ENCODE data around the gene SLC6A17.

The SLC6A17 gene

DNA sequence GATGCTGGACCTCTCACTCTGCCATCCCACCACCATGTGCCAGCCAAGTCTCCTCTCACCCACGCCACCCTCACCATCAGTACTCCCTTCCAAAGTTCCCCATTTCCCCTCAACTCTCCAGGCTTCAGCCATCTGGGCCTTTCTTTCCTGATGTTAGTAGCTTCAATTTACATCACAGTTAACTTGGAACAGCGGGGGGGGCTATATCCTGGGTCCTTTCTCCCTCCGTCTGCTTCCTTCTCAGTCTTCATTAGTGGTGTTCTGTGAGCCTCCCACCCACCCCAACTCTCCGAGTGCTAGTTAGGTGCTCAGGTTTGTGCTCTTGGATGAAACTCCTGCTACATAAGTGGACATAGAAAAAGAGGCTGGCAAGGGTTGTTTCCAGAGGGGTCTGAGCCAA is 91.8 kb downstream of the SLC6A17 start:
- no peak for DNase-seq (ENCODE audit: low spot score)

DNA sequence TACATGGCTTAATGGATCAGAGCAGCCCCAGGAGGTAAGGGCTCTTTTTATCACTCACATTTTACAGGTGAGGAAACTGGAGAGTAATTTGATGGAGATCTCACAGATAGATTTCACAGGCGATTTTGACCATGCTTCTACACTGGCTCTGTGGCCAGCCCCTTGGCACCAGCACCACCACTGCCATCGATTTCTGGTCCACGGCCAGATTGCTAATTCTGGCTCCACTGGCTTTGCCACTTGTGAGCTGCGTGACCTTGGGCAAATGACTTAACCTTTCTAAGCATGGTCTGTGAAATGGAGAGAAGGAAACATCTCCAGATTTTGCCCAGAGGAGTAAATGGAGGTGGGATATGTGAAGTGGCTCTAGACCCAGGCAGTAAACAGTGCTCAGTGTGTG is 92.4 kb downstream of the SLC6A17 start:
- DNase-seq (ENCODE audit: low spot score): no peak

DNA sequence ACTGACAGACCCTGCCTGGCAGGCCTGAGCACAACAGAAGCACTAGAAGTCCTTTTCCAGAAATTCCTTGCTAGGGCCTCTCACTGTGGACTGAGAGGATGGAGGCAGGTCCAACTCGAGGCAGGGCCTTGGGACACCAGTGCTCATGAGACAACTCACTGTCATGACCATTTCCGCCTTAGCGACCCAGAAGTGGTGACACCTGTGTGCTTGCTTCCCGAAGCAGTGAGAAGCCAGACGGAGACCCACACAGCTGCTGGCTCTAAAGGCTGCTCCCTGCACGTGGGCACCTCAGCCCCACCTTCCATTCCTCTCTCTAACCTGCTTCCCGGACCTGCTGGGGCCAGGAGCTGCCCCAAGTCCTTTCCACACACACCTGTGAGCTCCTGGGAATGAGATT is 92.9 kb downstream of the SLC6A17 start:
- DNase-seq (ENCODE audit: low spot score): no peak

DNA sequence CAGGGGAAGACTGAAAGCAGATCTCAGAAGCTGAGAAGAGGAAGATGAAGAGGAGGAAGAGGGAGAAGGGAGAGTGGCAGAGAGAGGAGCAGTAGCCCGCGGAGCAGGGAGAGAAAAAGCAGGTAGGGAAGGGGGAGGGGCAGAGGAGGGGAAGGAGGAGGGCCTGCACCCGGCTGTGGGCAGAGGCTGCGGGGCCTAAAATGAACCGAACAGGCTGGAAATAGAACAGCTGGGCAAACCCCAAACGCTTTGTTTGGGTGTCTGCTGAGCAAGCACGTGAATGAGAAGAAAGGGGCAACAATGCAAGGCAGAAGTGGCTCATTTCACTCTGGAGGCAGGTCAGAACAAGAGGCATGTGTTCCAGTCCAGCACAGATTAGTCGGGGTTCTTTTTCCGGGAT is 93.3 kb downstream of the SLC6A17 start:
- no peak for DNase-seq (ENCODE audit: low spot score)

DNA sequence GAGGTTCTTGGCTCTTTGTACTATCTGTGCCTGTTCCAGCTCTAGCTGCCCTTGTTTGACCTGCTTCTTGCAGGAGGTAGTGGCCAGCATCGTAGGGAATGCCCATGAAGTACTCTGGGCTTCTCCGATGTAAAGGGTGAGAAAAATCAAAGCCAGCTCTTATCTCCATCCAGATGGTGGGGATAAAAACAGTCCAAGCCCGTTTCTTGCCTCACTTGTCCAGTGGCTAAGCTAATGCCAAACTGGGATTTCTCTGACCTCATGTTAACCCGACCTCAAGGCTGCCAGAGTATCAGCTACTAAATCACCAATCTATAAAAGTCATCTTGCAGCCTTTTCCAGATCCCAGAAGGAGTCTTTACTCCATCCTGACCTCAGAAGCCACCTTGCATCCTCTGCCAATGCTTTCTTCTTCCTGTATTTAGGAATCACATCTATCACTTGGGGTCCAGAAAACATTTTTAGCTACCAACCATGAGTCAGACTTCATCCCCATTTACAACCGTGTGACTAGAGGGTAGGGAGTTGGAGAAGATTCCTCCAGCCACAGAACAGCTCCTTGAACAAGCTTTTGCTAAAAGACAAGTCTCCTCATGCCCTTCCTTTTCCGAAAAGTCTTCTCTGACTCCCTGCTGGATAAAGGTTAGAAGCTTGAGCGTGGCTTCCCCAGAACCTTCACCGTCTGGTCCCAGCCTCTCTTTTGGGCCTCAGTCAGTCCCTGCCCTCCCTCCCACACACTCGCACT is 95.8 kb downstream of the SLC6A17 start:
- no peak for DNase-seq (ENCODE audit: low spot score)

DNA sequence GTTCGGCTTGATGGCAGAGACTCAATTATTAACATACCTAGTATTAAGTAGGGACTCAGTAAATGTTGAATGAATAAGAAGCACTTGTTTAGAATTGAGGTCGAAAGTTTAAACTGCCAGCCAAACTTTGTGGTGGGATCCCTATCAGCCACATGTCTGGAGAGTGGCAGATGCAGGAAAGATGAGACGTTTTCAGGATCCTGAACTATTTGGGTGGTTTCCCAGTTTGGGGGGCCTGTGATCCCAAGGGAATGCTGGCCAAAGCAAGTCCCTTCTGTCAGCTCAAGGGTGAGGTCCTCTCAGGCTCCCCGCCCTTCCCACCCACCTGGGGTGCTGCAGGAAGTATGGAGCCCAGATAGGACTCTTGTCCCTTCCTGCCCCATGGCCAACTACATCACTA is 98.5 kb downstream of the SLC6A17 start:
- no peak for DNase-seq (ENCODE audit: low spot score)

DNA sequence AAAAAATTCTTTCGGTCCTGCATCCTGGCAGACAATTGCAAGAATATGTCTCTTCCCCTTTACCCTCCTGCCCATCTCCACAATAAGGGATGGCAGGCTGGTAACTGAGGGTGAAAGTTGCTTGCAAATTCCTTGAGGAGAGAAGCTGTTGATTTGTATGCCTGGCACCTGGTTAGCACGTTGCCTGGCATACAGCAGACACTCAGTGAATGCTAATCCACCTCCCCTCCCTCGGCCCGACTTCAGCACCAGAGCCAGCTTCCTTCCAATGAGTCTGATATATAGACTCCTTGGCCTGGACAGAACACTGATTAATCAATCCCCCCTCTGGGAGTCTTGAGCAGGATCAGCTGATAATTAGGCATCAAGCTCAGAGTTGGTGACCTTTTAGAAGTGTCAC is 99.0 kb downstream of the SLC6A17 start:
- no peak for DNase-seq (ENCODE audit: low spot score)

DNA sequence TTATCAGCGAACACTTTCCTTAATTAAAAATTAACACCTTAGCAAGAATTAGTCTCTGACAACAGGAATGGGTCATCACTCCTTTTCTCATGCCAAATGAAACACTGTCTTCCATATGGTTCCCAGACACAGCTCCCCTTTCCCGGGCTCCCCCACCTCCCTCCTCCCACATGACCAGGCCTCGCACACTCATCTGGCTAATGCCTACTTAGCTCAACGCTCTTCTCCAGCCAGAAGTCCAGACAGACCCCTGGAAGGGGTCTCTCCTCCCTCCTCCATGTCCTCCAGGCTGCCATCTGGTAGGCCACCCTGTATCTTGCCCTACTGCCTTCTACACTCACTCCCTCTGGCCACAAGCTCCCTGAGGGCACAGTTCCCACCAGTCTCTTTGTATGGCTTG is 99.7 kb downstream of the SLC6A17 start:
- DNase-seq (ENCODE audit: low spot score): no peak

DNA sequence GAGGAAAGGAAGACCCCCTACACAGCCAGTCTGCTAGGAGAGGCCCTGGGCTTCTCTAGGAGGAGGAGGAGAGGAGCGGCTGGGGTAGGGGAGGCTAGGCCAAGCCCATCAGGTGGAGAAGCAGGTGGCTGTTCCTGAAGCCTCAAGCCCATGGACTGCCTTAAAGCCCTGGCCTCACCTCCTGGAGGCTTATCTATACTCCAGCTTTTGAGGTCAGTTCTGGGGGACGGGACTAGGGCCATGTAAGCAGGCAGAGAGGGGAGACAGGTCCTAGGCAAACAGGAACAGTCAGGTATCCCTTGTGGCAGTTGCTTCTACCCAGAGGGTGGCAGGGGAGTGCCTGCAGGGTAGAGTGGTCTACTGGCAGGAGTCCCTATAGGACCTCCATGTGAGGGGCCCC is 100.5 kb downstream of the SLC6A17 start:
- DNase-seq (ENCODE audit: low spot score): no peak
